COR-L47 (cell line): ENCODE results near the gene BUB1B.
"Not testable (repeated sequence)": the region's sequence is repeated elsewhere in the genome, so short reads cannot be mapped to it uniquely, and the experiment has no call there.

Source experiments
- DNase-seq: peaks from one replicate; lab custom pipeline; 2025; lab: John Stamatoyannopoulos, UW

The BUB1B gene

DNA sequence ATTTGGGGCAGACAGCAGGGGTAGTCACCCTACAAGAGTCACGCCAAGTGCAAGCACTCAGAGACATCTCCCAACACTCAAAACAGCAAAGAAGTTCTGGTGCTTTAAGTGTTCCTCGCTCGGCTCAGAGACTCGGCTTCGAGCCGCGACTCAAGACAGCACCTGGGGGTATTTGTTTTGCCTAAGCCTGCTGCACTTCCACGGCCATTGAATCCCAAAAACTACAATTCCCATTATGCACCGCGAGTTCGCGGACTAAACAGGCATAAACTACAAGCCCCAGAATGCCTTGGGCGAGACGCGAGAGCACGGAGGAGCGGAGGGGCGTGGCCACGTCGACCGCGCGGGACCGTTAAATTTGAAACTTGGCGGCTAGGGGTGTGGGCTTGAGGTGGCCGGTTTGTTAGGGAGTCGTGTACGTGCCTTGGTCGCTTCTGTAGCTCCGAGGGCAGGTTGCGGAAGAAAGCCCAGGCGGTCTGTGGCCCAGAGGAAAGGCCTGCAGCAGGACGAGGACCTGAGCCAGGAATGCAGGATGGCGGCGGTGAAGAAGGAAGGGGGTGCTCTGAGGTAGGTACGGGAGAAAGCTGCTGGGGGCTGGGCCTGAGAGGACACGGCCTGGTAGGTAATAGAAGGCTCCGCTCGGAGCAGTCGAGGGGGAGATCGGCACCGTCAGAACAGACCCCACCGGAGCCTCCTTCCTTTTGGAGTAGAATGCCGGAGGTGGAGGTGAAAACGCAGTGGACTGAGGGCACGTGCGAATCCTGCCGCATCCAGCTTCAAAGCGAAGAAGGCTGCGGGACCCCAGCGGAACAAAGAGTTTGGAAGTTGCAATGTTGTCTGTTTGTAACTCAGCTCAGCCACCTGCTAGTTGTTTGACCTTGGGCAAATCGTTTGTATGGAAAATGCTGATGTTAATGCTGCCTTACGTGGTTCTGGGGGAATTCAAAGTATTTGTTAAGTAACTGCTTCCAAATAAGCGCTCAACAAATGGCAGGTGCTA, at the start of gene BUB1B:
Gene BUB1B (plus strand): TSS at position 381 of the 1,000 bp plus-strand sequence. CDS start 152 bp downstream, at position 533.
- DNase-seq = peak; percentile 95

- no peak for DNase-seq
Measured at GRCh38 chr15:40111888-40112287, 49.0 kb upstream of the BUB1B start.

- DNase-seq = no peak
Measured at GRCh38 chr15:40112789-40113188, 48.1 kb upstream of the BUB1B start.

DNA sequence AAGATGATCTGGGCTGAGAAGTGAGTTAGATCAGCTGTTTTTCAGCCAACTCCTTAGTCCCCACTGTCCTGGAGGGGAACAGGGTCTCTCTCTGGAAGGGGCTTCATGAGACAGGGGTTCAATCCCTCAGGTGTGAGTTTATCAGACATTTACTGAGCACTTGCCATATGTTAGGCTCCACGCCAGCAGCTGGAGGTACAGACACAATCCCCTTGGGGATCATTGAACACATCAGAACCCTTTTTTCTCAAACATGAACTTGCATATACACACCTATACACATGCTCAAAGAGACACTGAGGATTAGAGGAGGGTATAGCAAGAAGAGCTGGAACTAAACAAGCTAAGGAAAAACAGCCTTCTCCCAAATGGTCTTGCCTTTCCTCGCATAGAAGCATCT, 46.7 kb upstream of the BUB1B start:
- DNase-seq = no peak

DNA sequence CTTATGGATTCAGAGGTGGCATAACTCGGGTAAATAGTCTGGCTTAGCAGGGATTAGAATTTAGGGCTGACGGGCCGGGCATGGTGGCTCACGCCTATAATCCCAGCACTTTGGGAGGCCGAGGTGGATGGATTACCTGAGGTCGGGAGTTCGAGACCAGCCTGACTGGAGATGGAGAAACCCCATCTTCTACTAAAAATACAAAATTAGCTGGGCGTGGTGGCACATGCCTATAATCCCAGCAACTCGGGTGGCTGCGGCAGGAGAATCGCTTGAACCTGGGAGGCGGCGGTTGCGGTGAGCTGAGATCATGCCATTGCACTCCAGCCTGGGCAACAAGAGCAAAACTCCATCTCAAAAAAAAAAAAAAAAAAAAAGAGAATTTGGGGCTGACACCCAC, 45.8 kb upstream of the BUB1B start:
- not testable (repeated sequence) for DNase-seq

GRCh38 chr15:40115670-40116093, 45.2 kb upstream of the BUB1B start:
- DNase-seq = no peak

DNA sequence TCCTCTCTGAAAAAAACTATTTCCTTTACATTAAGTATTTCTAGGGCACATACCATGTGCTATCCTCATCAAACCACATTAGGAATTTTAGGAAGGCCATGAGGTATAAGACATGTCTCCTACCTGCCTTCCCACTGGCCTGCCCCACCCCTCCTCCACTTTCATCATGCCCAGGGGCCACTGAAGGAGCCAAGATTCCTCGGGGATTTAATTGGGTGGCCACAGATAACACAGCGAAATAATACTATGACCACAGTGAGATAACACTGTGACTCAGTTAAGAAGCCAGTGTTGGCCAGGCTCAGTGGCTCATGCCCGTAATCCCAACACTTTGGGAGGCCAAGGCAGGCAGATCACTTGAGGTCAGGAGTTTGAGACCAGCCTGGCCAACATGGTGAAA, 42.4 kb upstream of the BUB1B start:
- no peak for DNase-seq

DNA sequence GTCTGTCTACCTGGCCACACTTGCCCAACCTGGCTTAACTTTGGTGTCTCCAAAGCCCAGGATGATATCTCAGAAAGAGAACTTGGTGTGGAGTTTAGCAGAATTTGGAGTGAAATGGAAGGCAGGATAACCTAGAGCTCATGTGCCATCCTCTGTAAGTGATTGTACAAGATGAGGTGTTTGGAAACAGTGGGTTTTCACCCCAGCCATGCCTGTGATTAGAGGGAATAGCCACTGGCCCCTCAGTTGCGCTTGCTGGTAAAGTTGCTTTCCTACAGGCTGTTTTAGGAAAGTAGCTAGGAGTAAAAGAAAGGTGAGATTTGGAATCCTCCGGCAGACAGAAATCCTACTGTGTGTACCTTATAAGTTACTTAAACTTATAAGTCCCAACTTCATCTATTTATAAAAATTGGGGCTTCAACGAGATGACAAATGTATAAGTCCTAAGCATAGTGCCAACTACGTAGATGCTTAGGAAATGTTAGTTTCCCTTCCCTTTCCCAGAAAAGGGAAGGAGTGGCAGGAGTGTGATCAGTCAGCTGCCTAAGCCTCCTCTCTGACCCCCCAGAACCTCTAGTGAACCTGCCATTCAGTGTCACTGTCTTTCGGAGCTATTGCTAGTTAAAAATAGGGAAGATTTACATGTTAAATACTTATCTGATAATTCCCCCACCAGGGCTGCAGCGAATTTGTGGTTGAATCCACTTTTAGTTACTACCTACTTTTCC, 38.8 kb upstream of the BUB1B start:
- DNase-seq = no peak

DNA sequence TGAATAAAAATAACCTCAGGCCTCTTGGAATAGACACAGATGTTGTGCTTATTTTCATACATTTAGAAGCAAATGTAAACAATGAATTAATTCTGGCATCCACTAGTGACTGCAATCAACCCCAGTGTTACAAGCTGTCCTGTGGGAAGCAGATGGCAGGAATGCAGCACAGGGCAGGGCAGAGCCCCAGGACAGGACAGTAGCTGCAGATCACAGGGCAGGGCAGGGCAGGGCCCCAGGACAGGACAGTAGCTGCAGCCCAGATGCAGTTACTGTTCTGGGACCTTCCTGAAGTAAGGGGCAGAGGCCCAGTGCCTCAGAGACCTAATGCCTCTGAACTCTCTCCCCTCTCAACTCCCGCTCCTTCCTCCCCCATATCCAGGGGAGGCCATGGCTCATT, 37.9 kb upstream of the BUB1B start:
- not testable (repeated sequence) for DNase-seq

DNA sequence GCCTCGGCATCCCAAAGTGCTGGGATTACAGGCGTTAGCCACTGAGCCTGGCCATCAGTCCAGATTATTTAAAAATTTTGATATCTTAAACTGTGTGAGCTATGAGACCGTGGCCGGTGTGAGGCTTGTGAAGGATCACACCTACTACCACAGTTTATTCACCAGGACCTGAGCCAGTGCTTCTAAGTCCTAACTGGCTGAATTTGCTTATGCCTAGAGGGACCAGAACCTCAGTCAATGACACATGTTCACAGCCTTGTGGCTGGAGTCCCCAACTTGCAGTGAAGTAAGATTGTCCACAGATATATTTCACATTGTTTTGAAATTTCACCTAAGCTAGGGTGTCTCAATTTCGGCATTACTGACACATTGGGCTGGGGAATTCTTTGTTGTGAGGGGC, 37.0 kb upstream of the BUB1B start:
- not testable (repeated sequence) for DNase-seq

- not testable (repeated sequence) for DNase-seq
Measured at GRCh38 chr15:40124333-40124732, 36.5 kb upstream of the BUB1B start.

DNA sequence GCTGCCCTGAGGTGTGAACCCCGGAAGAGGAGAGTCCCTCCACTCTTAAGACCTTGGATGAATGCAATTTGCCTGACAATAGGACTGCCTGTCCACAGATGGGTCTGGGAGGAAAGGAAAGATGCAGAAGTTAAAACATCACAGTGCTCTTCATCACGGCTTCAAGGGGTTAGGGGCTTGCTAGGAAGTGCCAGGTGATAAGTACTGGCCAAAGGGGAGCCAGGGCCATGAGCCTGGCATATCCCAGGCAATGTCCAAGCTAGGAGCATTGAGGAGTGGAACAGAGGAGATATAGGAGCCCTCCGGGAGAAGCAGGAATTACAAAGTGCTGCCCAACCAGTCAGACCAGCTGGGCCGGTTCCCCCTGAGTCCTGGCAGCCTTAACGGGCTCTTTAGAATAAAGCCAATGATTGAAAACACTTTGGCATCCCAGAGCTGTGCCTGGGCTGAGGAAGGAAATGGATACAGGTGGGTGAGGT, 36.0 kb upstream of the BUB1B start:
- not testable (repeated sequence) for DNase-seq

DNA sequence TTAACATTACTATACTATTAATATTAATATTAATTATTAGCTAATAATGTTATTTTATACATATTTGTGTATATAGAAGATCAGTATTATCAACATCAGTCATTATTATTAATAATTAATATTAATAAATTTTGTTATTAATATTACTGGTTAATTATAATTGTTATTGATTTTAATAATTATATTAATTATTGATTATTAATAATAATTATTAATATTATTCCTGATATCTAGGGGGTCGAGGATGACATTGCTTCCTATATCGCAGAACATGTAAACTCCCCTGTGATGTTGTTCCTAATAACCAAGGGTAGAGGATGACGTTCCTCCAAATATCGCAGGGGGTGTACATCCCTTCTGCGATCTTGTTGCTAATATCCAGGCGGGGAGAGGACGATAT, 34.9 kb upstream of the BUB1B start:
- DNase-seq = no peak

- no peak for DNase-seq
Measured at GRCh38 chr15:40128766-40129660, 31.9 kb upstream of the BUB1B start.

- no peak for DNase-seq
Measured at GRCh38 chr15:40130118-40130517, 30.8 kb upstream of the BUB1B start.

DNA sequence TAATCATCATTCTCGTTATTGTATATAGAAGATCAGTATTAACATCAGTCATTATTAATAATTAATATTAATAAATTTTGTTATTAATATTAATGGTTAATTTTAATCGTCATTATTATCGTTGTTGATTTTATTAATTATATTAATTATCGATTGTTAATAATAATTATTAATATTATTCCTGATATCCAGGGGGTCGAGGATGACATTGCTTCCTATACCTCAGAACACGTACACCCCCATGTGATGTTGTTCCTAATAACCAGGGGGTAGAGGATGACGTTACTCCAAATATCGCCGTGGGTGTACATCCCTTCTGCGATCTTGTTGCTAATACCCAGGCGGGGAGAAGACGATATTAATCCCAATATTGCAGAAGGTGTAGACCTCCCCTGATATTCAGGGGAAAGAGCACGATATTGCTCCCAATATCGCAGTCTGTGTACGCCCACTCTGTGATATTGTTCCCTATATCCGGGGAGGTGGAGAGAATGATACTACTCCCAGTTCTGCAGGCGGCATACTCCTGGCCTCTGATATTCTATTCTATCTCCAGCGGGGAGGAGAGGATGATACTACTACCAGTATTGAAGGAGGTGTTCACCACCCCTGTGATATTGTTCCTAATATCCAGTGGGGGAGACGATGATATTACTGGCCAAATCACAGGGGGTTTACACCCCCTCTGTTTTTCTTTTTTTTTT, 29.9 kb upstream of the BUB1B start:
- DNase-seq = no peak

DNA sequence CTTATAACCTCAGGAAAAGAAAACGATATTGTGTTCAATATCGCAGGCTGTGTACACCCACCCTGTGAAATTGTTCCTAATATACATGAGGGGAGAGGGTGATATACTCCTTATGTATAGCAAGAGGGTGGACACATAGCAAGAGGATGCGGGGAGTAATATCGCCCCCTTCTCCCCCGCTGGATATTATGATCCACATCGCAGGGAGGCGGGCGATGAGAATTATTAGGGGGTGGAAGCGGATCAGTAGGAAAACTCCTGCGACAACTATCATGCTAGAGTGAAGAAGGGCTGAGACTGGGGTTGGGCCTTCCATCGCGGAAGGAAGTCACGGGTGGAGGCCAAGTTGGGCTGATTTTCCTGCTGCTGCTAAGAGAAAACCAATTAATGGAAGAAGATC, 27.3 kb upstream of the BUB1B start:
- DNase-seq = no peak

- no peak for DNase-seq
Measured at GRCh38 chr15:40134885-40135284, 26.0 kb upstream of the BUB1B start.

DNA sequence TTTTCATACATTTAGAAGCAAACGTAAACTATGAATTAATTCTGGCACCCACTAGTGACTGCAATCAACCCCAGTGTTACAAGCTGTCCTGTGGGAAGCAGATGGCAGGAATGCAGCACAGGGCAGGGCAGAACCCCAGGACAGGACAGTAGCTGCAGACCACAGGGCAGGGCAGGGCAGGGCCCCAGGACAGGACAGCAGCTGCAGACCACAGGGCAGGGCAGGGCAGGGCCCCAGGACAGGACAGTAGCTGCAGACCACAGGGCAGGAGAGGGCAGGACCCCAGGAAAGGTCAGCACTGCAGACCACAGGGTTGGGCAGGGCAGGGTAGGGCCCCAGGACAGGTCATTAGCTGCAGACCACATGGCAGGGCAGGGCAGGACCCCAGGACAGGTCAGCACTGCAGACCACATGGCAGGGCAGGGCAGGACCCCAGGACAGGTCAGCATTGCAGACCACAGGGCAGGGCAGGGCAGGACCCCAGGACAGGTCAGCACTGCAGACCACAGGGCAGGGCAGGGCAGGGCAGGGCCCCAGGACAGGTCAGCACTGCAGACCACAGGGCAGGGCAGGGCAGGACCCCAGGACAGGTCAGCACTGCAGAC, 24.9 kb upstream of the BUB1B start:
- DNase-seq = not testable (repeated sequence)

DNA sequence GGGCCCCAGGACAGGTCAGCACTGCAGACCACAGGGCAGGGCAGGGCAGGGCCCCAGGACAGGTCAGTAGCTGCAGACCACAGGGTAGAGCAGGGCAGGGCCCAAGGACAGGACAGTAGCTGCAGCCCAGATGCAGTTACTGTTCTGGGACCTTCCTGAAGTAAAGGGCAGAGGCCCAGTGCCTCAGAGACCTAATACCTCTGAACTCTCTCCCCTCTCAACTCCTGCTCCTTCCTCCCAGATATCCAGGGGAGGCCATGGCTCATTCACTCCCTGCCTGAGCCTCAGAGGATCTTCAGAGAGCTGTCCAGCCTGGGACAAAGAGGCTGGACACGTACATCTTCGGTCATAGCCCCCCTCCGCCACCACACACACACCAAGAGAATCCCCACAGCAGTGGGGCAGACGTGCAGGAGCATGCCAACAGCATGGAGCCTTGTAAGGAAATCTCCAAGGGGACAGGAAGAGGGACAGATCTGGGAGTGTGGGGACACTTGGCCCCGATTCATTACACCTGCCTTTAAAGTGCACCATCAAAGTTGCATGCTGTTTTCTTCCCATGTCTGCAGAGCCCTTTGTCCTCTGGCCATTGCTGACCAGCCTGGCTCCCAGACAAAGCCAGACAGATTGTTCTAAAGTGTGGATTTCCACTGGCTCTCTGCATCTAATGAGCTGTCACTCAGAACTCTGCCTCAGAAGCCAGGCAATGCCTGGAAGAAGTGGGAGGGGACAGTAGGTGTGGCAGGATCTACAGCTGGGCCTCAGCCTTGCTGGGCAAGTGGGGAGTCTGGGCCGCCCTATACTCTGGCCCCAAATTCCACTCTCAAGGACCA, 24.2 kb upstream of the BUB1B start:
- no peak for DNase-seq
